ENCODE results near the gene NPEPL1.

NPEPL1 gene

GRCh38 chr20:58706150-58706892 is 13.7 kb downstream of the NPEPL1 start:
- no peak for DNase-seq (ENCODE audit: extremely low spot score)
- ChIA-PET CTCF (interaction anchor here (1.4 kb wide), 1 partner anchor 13 kb away, joined by 6 read pairs; no protein-coding TSS in a partner anchor), POLR2A (no interaction called here)
- no peak for TF ChIP-seq CTCF (IDR thresholded peaks at IDR 0.05; ENCODE audit: control extremely low read depth, extremely low read depth, low read depth, missing control alignments)

GRCh38 chr20:58706975-58707681 is 14.5 kb downstream of the NPEPL1 start:
- CTCF ChIA-PET = interaction anchor here (0.9 kb wide), 1 partner anchor 17 kb away, joined by 3 read pairs; no protein-coding TSS in a partner anchor
- no peak for DNase-seq (ENCODE audit: extremely low spot score)
- no peak for TF ChIP-seq CTCF (IDR thresholded peaks at IDR 0.05; ENCODE audit: control extremely low read depth, extremely low read depth, low read depth, missing control alignments)
- POLR2A ChIA-PET = no interaction called here

GRCh38 chr20:58707770-58708169 is 15.2 kb downstream of the NPEPL1 start:
- POLR2A ChIA-PET = no interaction called here
- DNase-seq (ENCODE audit: extremely low spot score) = no peak
- no peak for TF ChIP-seq CTCF (IDR thresholded peaks at IDR 0.05; ENCODE audit: control extremely low read depth, extremely low read depth, low read depth, missing control alignments)
- CTCF ChIA-PET = interaction anchor here (0.9 kb wide), 1 partner anchor 18 kb away, joined by 3 read pairs; no protein-coding TSS in a partner anchor

GRCh38 chr20:58708246-58708931 is 15.8 kb downstream of the NPEPL1 start:
- ChIA-PET CTCF (no interaction called here), POLR2A (no interaction called here)
- DNase-seq (ENCODE audit: extremely low spot score) = no peak
- TF ChIP-seq CTCF (IDR thresholded peaks at IDR 0.05; ENCODE audit: control extremely low read depth, extremely low read depth, low read depth, missing control alignments) = no peak

GRCh38 chr20:58709013-58709702 is 16.6 kb downstream of the NPEPL1 start:
- POLR2A ChIA-PET = no interaction called here
- CTCF ChIA-PET = no interaction called here
- no peak for TF ChIP-seq CTCF (IDR thresholded peaks at IDR 0.05; ENCODE audit: control extremely low read depth, extremely low read depth, low read depth, missing control alignments)
- DNase-seq (ENCODE audit: extremely low spot score) = no peak

- POLR2A ChIA-PET = no interaction called here
- DNase-seq (ENCODE audit: extremely low spot score) = no peak
- CTCF ChIA-PET = no interaction called here
- TF ChIP-seq CTCF (IDR thresholded peaks at IDR 0.05; ENCODE audit: control extremely low read depth, extremely low read depth, low read depth, missing control alignments) = no peak
Measured at GRCh38 chr20:58709703-58710039, 17.1 kb downstream of the NPEPL1 start.

Data from GM10248 (cell line).